ENCODE measurements around the gene TMEM201.

Gene TMEM201

GRCh38 chr1:9596415-9597123 lies 7.9 kb downstream of the TMEM201 start:
- no peaks in the 10 kb centered on the region for H3K9me3 ChIP-seq (ENCODE audit: insufficient read depth, low read length, severe bottlenecking)
- TF ChIP-seq CTCF (IDR thresholded peaks at IDR 0.05; ENCODE audit: borderline replicate concordance, extremely low read depth, low read length, poor library complexity, severe bottlenecking) (no peak), EZH2 (IDR thresholded peaks at IDR 0.05; ENCODE audit: borderline replicate concordance, low read depth, low read length, severe bottlenecking) (no peak)
- DNase-seq (no peak), ATAC-seq (ENCODE audit: insufficient read depth, low read depth) (no peak)
- no peak overlapping the region for H3K27ac ChIP-seq (ENCODE audit: low read length)
- no peak overlapping the region for H3K4me3 ChIP-seq (ENCODE audit: low read depth in 1 of 2, low read length in 2 of 2)
- no peak overlapping the region for H3K4me2 ChIP-seq (ENCODE audit: insufficient read depth, low read length)
- peaks cover 29% of the 10 kb centered on the region for H3K4me1 ChIP-seq (ENCODE audit: insufficient read depth, low read length)
- no peak overlapping the region for H2AFZ ChIP-seq (ENCODE audit: low read depth, low read length)
- peaks cover 76% of the 10 kb centered on the region for H4K20me1 ChIP-seq (ENCODE audit: insufficient read depth, low read length)
- peaks cover 64% of the 10 kb centered on the region for H3K36me3 ChIP-seq (ENCODE audit: insufficient read depth, low read length)
- H3K79me2 ChIP-seq (ENCODE audit: insufficient read depth, low read length) = peaks cover 61% of the 10 kb centered on the region
- no peak overlapping the region for H3K9ac ChIP-seq (ENCODE audit: low read depth, low read length)
- H3K27me3 ChIP-seq (ENCODE audit: insufficient read depth, low read length, poor library complexity) = no peaks in the 10 kb centered on the region

GRCh38 chr1:9597361-9598315 lies 8.9 kb downstream of the TMEM201 start:
- ATAC-seq (ENCODE audit: insufficient read depth, low read depth) (no peak), DNase-seq (no peak)
- H3K9ac ChIP-seq (ENCODE audit: low read depth, low read length) = no peak overlapping the region
- H3K9me3 ChIP-seq (ENCODE audit: insufficient read depth, low read length, severe bottlenecking) = no peaks in the 10 kb centered on the region
- no peaks in the 10 kb centered on the region for H3K27me3 ChIP-seq (ENCODE audit: insufficient read depth, low read length, poor library complexity)
- H3K4me1 ChIP-seq (ENCODE audit: insufficient read depth, low read length) = peaks cover 18% of the 10 kb centered on the region
- no peak overlapping the region for H3K4me2 ChIP-seq (ENCODE audit: insufficient read depth, low read length)
- H3K79me2 ChIP-seq (ENCODE audit: insufficient read depth, low read length) = peaks cover 50% of the 10 kb centered on the region
- TF ChIP-seq CTCF (IDR thresholded peaks at IDR 0.05; ENCODE audit: borderline replicate concordance, extremely low read depth, low read length, poor library complexity, severe bottlenecking) (no peak), EZH2 (IDR thresholded peaks at IDR 0.05; ENCODE audit: borderline replicate concordance, low read depth, low read length, severe bottlenecking) (no peak)
- H3K27ac ChIP-seq (ENCODE audit: low read length) = no peak overlapping the region
- H3K36me3 ChIP-seq (ENCODE audit: insufficient read depth, low read length) = peaks cover 73% of the 10 kb centered on the region
- no peak overlapping the region for H2AFZ ChIP-seq (ENCODE audit: low read depth, low read length)
- peaks cover 65% of the 10 kb centered on the region for H4K20me1 ChIP-seq (ENCODE audit: insufficient read depth, low read length)
- no peak overlapping the region for H3K4me3 ChIP-seq (ENCODE audit: low read depth in 1 of 2, low read length in 2 of 2)

- H3K9ac ChIP-seq (ENCODE audit: low read depth, low read length) = no peak overlapping the region
These were observed 9.6 kb downstream of the TMEM201 start for GRCh38 chr1:9598316-9598700.

More at GRCh38 chr1:9598316-9598700, 9.6 kb downstream of the TMEM201 start:
- Histone ChIP-seq H3K4me3 (ENCODE audit: low read depth in 1 of 2, low read length in 2 of 2) (no peak overlapping the region), H2AFZ (ENCODE audit: low read depth, low read length) (no peak overlapping the region), H3K4me1 (ENCODE audit: insufficient read depth, low read length) (peaks cover 11% of the 10 kb centered on the region), H3K27me3 (ENCODE audit: insufficient read depth, low read length, poor library complexity) (no peaks in the 10 kb centered on the region), H4K20me1 (ENCODE audit: insufficient read depth, low read length) (peaks cover 63% of the 10 kb centered on the region), H3K36me3 (ENCODE audit: insufficient read depth, low read length) (peaks cover 79% of the 10 kb centered on the region), H3K4me2 (ENCODE audit: insufficient read depth, low read length) (no peak overlapping the region), H3K9me3 (ENCODE audit: insufficient read depth, low read length, severe bottlenecking) (no peaks in the 10 kb centered on the region), H3K27ac (ENCODE audit: low read length) (no peak overlapping the region), H3K79me2 (ENCODE audit: insufficient read depth, low read length) (peaks cover 43% of the 10 kb centered on the region)
- no peak for TF ChIP-seq CTCF (IDR thresholded peaks at IDR 0.05; ENCODE audit: borderline replicate concordance, extremely low read depth, low read length, poor library complexity, severe bottlenecking)
- TF ChIP-seq EZH2 (IDR thresholded peaks at IDR 0.05; ENCODE audit: borderline replicate concordance, low read depth, low read length, severe bottlenecking) = no peak
- DNase-seq (no peak), ATAC-seq (ENCODE audit: insufficient read depth, low read depth) (no peak)

All from DND-41 (cell line).